Thoracic aorta (tissue), 2 donors: ENCODE data around the gene TMEM95. TPM values are rescaled to one million over a fixed set of nuclear protein-coding genes. Genes with fewer than 3 reads are reported as not detected.
"Not testable (repeated sequence)": the region's sequence is repeated elsewhere in the genome, so short reads cannot be mapped to it uniquely, and the experiment has no call there.

ENCODE experiments used
- ATAC-seq: fragments of 150-250 bp; one replicate; pipeline ENCODE4 v1.8.0; 2017; ENCODE audit warnings: low read depth; ENCODE audit not compliant: insufficient number of reproducible peaks, low FRiP score
- DNase-seq: peaks from one replicate; pipeline ENCODE4 v3.0.0-alpha.2; 2020; ENCODE audit warnings: low spot score
- H3K27ac ChIP-seq, 2 donors: fragments of 200-600 bp; sonication (generic); 1 replicate in 1 of 2; 2 replicates in 1 of 2; pipeline ENCODE4 v1.5.1; 2016; ENCODE audit warnings: mild to moderate bottlenecking in 2 of 2, moderate library complexity in 2 of 2
- H3K27me3 ChIP-seq: fragments of 200-600 bp; sonication (generic); replicated peaks from 2 replicates; pipeline ENCODE4 v1.6.0; 2016; ENCODE audit warnings: mild to moderate bottlenecking; ENCODE audit not compliant: insufficient read depth
- H3K36me3 ChIP-seq: fragments of 200-600 bp; sonication (generic); one replicate; pipeline ENCODE4 v1.5.1; 2016
- H3K4me1 ChIP-seq, 2 donors: fragments of 200-600 bp; sonication (generic); 1 replicate in 1 of 2; 2 replicates in 1 of 2; pipeline versions ENCODE4 v1.5.1 to v1.6.0; 2016; ENCODE audit warnings: low read depth in 2 of 2, mild to moderate bottlenecking in 1 of 2; ENCODE audit not compliant: control insufficient read depth in 1 of 2
- H3K4me3 ChIP-seq: fragments of 200-600 bp; sonication (generic); 2 replicates; pipeline ENCODE4 v1.5.1; 2016; ENCODE audit warnings: mild to moderate bottlenecking
- H3K9me3 ChIP-seq: fragments of 200-600 bp; sonication (generic); 2 replicates; pipeline ENCODE4 v1.5.1; 2016
- total RNA-seq, 2 donors: library from RNA; depleted of rRNA; stranded (reverse); fragments of >200 nt; gene quantifications; one replicate each; pipeline versions ENCODE4 v1.1.0 to v1.2.3, GENCODE V29; 2016
- TF ChIP-seq, protein P1 (sequence below): fragments of 200-600 bp; sonication (generic); IDR thresholded peaks from one replicate; pipeline ENCODE4 v1.5.1; 2019; ENCODE audit warnings: antibody characterized with exemption

Gene TMEM95
- total RNA-seq, 2 donors from 2014 or later: not detected

DNA sequence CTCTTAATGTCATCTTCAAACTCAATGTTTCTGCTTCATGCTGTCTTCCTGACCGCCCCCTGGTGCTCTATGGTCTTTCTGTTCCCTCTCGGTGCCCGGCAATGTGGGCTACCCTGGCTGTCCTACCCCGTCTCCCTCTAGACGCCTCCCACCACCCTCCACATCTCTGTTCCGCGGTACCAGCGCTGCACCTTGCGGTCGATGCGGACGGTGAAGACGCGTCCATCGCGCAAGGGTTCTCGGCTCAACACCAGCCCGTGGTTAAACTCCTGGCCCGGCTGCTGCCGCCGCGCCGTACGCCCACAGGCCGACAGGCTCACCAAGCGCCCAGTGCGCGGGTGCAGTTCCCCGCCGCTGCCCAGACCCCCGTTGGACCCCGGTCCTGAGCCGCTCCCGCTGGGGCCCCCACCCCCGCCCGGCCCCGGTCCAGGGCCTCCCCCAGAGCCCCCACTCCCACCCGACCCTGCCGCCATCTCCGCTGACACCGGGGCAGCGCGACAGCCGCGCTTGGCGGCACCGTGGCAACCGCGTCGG lies 26.0 kb upstream of the TMEM95 start, which contains the start of gene NEURL4:
NEURL4 (minus strand) TSS at position 496 of the 534 bp plus-strand sequence; CDS start at position 473, 23 bp downstream.
- peak within 1 kb of the TSS; percentile 88 to 98 for H3K27ac ChIP-seq
- no peak for DNase-seq
- H3K9me3 ChIP-seq: no peaks in the 10 kb centered on the region
- no peak for ATAC-seq
- H3K4me1 ChIP-seq: peaks cover 3 to 17% of the 10 kb centered on the region in 2 donors
- TF ChIP-seq, protein P1, sequence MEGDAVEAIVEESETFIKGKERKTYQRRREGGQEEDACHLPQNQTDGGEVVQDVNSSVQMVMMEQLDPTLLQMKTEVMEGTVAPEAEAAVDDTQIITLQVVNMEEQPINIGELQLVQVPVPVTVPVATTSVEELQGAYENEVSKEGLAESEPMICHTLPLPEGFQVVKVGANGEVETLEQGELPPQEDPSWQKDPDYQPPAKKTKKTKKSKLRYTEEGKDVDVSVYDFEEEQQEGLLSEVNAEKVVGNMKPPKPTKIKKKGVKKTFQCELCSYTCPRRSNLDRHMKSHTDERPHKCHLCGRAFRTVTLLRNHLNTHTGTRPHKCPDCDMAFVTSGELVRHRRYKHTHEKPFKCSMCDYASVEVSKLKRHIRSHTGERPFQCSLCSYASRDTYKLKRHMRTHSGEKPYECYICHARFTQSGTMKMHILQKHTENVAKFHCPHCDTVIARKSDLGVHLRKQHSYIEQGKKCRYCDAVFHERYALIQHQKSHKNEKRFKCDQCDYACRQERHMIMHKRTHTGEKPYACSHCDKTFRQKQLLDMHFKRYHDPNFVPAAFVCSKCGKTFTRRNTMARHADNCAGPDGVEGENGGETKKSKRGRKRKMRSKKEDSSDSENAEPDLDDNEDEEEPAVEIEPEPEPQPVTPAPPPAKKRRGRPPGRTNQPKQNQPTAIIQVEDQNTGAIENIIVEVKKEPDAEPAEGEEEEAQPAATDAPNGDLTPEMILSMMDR: no peak
- peak within 1 kb of the TSS; percentile 93 for H3K4me3 ChIP-seq
- H3K36me3 ChIP-seq: peaks cover 11% of the 10 kb centered on the region
- no peaks in the 10 kb centered on the region for H3K27me3 ChIP-seq

DNA sequence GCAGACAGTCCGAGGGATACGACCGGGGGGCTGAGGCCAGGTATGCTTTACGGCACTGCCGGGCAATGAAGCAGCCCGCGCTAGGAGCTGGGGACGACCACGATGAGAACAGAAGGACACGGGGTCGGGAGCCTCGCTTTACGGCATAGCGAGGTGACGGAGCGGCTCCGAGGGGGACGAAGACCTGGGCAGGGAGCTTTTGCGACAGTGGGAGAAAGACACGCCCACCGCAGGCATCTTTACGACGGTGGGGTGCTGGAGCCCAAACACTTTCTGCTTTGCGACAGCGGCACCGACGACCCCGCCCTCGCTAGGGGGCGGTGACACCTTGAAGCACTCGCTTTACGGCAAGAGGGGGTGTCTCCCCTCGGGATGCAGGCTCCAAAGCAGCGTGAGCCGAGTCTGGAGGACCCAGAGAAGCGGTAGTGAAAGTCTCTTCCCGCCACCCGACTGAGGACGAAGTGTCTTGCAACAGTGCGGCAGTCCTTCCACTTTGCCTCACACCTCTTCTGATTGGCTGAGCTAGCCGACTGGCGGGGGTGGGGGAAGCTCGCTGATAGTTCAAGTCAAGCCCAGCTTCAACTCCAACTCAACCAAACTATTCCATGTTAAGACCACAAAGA lies 25.5 kb upstream of the TMEM95 start:
- Histone ChIP-seq H3K27me3 (no peaks in the 10 kb centered on the region), H3K36me3 (peaks cover 10% of the 10 kb centered on the region), H3K27ac (peak overlapping the region; percentile 88 to 98), H3K4me3 (peak overlapping the region; percentile 93), H3K9me3 (no peaks in the 10 kb centered on the region), H3K4me1 (peaks cover 3 to 17% of the 10 kb centered on the region in 2 donors)
- DNase-seq: peak; percentile 95
- TF ChIP-seq, protein P1: no peak
- peak; percentile 78 for ATAC-seq

DNA sequence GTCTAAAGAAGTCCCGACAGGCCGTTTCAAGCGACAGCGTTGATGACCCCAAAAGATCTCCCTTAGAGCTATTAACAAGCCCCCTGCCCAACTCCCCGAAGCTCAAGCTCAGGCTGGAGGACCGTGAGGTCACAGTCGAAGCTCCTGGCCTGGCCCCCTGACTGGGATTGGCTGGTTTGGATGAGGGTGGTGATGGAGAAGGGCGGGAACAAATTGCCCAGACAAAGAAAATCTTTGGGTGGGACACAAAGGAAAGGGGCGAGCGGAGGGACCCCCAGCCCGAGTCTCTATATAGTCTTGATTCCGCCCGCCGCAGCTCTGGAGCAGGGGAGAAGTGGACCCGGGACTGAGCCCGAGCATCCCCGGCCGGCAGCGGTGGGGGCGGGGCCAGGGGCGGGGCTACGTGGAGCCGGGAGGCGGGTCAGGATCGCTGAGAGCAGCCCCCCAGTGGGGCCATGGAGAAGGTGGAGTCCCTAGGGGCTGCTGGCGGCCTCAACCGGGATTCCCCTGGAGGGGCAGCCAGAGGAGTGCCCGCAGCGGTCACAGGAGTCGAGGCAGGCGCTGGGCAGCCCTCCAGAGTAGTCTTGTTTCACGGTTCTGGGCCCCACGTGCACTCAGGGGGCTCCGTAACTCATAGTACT lies 24.8 kb upstream of the TMEM95 start:
- H3K4me1 ChIP-seq: peaks cover 3 to 17% of the 10 kb centered on the region in 2 donors
- ATAC-seq: peak; percentile 74

DNA sequence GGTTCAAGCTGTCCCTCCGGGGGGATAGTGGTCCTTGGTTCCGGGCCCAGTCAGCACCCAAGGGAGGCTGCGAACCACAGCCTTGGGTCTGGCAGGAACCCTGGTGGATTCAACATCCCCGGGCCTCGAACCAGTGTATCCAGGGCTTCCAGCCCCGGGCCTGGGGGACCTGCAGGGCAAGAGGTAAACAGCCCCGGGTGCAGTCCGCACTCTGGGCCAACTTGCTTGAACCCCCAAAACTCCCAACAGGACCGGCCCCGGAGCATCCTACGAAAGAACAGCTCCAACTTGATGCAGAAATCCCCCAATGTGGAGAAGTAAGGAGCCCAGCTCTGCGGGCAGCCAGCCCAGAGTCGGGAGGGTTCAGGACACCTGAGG lies 24.3 kb upstream of the TMEM95 start:
- Histone ChIP-seq H3K27ac (peak overlapping the region; percentile 88 to 98), H3K9me3 (no peaks in the 10 kb centered on the region), H3K36me3 (peaks cover 5% of the 10 kb centered on the region), H3K27me3 (no peaks in the 10 kb centered on the region), H3K4me1 (peaks cover 3 to 17% of the 10 kb centered on the region in 2 donors), H3K4me3 (peak overlapping the region; percentile 93)
- no peak for DNase-seq
- no peak for ATAC-seq
- TF ChIP-seq, protein P1: no peak

More for the DNA sequence above, 24.8 kb upstream of the TMEM95 start:
- H3K27me3 ChIP-seq: no peaks in the 10 kb centered on the region
- H3K9me3 ChIP-seq: no peaks in the 10 kb centered on the region
- TF ChIP-seq, protein P1: no peak
- H3K27ac ChIP-seq: peak overlapping the region; percentile 88 to 98
- H3K36me3 ChIP-seq: peaks cover 9% of the 10 kb centered on the region
- H3K4me3 ChIP-seq: peak overlapping the region; percentile 93
- no peak for DNase-seq

DNA sequence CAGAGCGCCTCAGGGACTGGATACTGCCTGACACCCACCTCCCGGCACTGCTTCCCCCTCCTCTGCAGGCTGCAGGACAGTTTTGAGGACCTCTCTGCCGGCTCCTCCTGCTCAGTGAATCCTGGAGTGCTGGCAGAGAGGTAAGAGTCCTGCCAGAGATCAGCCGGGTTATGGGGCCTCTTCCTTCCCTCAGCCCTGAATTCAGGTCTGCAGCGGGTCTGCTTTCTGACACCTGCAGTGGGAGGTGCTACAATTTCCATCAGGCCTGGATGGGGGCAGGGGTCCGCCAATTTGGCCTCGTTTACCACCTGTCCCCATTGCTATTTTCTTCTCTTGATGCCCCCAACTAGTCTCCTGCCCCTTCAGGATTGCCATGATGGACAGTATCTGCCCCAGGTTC lies 22.8 kb upstream of the TMEM95 start:
- ATAC-seq: no peak
- TF ChIP-seq, protein P1: no peak
- Histone ChIP-seq H3K27ac (no peak overlapping the region), H3K27me3 (no peaks in the 10 kb centered on the region), H3K4me1 (peaks cover 3 to 17% of the 10 kb centered on the region in 2 donors), H3K9me3 (no peaks in the 10 kb centered on the region), H3K36me3 (no peaks in the 10 kb centered on the region), H3K4me3 (no peak overlapping the region)
- DNase-seq: no peak

DNA sequence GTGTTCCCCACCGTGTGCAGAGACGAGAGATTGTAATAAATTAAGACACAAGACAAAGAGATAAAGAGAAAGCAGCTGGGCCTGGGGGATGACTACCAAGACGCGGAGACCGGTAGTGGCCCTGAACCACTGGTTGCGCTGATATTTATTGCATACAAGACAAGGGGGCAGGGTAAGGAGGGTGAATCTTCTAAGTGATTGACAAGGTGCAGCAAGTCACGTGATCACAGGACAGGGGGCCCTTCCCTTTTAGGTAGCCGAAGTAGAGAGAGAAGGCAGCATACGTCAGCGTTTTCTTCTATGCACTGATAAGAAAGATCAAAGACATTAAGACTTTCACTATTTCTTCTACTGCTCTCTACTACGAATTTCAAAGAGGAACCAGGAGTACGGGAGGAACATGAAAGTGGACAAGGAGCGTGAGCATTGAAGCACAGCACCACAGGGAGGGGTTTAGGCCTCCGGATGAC lies 22.3 kb upstream of the TMEM95 start:
- DNase-seq, ATAC-seq, H3K36me3 ChIP-seq, H3K9me3 ChIP-seq, H3K4me3 ChIP-seq, H3K27ac ChIP-seq, H3K27me3 ChIP-seq: not testable (repeated sequence)
- H3K4me1 ChIP-seq: peaks cover 3 to 16% of the 10 kb centered on the region in 2 donors
